Panc1 (cell line): ENCODE measurements around the gene SRBD1.

ENCODE experiments used
- CTCF ChIP-seq: fragments of 450-650 bp; IDR thresholded peaks from 2 replicates; pipeline ENCODE4 v1.5.1; 2017; ENCODE audit warnings: mild to moderate bottlenecking
- POLR2AphosphoS5 ChIP-seq: IDR thresholded peaks from 2 replicates; pipeline ENCODE4 v1.6.1; 2012; ENCODE audit warnings: mild to moderate bottlenecking, low read depth, low read length, moderate library complexity
- REST ChIP-seq, 2 experiments: IDR thresholded peaks; 2 replicates each; pipeline ENCODE4 v1.6.1; 2011 to 2012; ENCODE audit warnings: low read depth in 2 of 2, control low read depth in 1 of 2, low read length in 1 of 2, mild to moderate bottlenecking in 1 of 2, moderate library complexity in 1 of 2; ENCODE audit not compliant: insufficient read depth in 1 of 2
- SIN3A ChIP-seq: IDR thresholded peaks from 2 replicates; pipeline ENCODE4 v1.6.1; 2012; ENCODE audit warnings: low read depth, mild to moderate bottlenecking, low read length, moderate library complexity, borderline replicate concordance; ENCODE audit not compliant: insufficient read depth

GRCh38 chr2:45477546-45477945 lies 133.5 kb downstream of the SRBD1 start:
- TF ChIP-seq SIN3A: no peak
- TF ChIP-seq CTCF: no peak
- TF ChIP-seq REST (IDR thresholded peaks at IDR 0.05; ENCODE audit: insufficient read depth in 1 of 2, low read depth in 2 of 2, low read length in 1 of 2): no peak
- no peak for TF ChIP-seq POLR2AphosphoS5
